ENCODE results near the gene MYOM1. TPM values are rescaled to one million over a fixed set of nuclear protein-coding genes. Genes with fewer than 3 reads are reported as not detected.
"Not testable (repeated sequence)": the region's sequence is repeated elsewhere in the genome, so short reads cannot be mapped to it uniquely, and the experiment has no call there.

Gene MYOM1
- total RNA-seq, 2 donors from 2014 or later, result 0.39 to 1.1 TPM

DNA sequence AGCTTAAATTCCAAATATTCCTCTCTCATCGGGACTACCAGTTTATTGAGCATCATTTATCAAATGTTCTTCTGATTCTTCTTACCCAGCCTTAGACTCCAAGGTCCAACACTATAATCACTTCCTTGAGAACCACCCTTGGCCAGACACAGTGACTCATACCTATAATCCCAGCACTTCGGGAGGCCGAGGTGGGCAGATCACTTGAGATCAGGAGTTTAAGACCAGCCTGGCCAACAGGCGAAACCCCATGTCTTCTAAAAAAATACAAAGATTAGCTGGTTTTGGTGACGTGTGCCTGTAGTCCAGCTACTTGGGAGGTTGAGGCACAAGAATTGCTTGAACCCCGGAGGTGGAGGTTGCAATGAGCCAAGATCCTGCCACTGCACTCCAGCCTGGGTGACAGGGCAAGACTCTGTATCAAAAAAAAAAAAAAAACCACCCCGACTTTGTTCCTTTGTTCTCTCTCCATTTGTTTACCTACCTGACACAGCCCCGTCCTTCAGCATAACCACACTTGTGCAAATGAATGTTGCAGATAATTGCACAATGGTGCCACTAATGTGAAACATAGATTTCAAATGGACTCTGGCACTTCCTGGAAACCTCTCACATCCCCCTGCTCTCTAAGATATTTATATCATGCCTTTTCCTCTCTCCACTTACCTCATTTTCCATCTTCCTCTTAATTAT is 167.9 kb downstream of the MYOM1 start:
- H3K4me1 Mint-ChIP-seq (ENCODE audit: low read depth), result peaks cover 35% of the 10 kb centered on the region
- H3K27me3 Mint-ChIP-seq (ENCODE audit: low read depth), result no peaks in the 10 kb centered on the region
- ATAC-seq (replicated peaks in 1 of 2) (peak; percentile 46 to 55), DNase-seq (no peak)
- H3K9me3 Mint-ChIP-seq, result peaks cover 8 to 14% of the 10 kb centered on the region in 2 donors
- H3K4me3 Mint-ChIP-seq, result peak overlapping the region in 1 of 2 donors; percentile 6
- peaks cover 13 to 18% of the 10 kb centered on the region in 2 donors for H3K36me3 Mint-ChIP-seq (ENCODE audit: insufficient read depth in 2 of 2)
- H3K27ac Mint-ChIP-seq, result peak overlapping the region; percentile 45

DNA sequence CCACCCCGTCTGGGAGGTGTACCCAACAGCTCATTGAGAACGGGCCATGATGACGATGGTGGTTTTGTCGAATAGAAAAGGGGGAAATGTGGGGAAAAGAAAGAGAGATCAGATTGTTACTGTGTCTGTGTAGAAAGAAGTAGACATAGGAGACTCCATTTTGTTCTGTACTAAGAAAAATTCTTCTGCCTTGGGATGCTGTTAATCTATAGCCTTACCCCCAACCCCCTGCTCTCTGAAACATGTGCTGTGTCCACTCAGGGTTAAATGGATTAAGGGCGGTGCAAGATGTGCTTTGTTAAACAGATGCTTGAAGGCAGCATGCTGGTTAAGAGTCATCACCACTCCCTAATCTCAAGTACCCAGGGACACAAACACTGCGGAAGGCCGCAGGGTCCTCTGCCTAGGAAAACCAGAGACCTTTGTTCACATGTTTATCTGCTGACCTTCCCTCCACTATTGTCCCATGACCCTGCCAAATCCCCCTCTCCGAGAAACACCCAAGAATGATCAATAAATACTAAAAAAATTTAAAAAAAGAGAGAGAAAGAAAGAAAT is 169.8 kb downstream of the MYOM1 start:
- H3K27ac Mint-ChIP-seq; H3K4me3 Mint-ChIP-seq; ATAC-seq (replicated peaks in 1 of 2); DNase-seq; H3K27me3 Mint-ChIP-seq (ENCODE audit: low read depth): not testable (repeated sequence)
- H3K36me3 Mint-ChIP-seq (ENCODE audit: insufficient read depth in 2 of 2), result peaks cover 13 to 18% of the 10 kb centered on the region in 2 donors
- peaks cover 46% of the 10 kb centered on the region for H3K4me1 Mint-ChIP-seq (ENCODE audit: low read depth)
- peaks cover 8 to 14% of the 10 kb centered on the region in 2 donors for H3K9me3 Mint-ChIP-seq

DNA sequence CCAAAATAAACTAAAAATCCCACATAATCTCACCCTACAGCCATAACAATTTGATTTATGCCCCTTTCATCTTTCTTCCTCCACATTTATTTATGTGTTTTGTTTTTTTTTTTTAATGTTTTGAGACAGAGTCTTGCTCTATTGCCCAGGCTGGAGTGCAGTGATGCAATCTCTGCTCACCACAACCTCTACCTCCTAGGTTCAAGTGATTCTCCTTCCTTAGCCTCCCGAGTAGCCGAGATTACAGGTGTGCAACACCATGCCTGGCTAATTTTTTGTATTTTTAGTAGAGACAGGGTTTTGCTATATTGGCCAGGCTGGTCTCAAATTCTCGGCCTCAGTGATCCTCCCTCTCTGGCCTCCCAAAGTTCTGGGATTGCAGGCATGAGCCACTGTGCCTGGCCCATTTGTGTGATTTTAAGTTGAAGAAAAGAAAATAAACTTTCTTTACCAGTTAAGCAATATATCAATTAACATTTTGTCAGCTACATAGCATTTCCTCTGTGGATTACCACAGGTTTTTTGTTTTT is 170.9 kb downstream of the MYOM1 start:
- ATAC-seq (replicated peaks in 1 of 2), result no peak
- Mint-ChIP-seq H3K27ac (no peak overlapping the region), H3K9me3 (peaks cover 8 to 11% of the 10 kb centered on the region in 2 donors), H3K36me3 (ENCODE audit: insufficient read depth in 2 of 2) (peaks cover 10 to 13% of the 10 kb centered on the region in 2 donors), H3K4me1 (ENCODE audit: low read depth) (peaks cover 50% of the 10 kb centered on the region), H3K4me3 (no peak overlapping the region), H3K27me3 (ENCODE audit: low read depth) (no peaks in the 10 kb centered on the region)
- DNase-seq, result no peak

DNA sequence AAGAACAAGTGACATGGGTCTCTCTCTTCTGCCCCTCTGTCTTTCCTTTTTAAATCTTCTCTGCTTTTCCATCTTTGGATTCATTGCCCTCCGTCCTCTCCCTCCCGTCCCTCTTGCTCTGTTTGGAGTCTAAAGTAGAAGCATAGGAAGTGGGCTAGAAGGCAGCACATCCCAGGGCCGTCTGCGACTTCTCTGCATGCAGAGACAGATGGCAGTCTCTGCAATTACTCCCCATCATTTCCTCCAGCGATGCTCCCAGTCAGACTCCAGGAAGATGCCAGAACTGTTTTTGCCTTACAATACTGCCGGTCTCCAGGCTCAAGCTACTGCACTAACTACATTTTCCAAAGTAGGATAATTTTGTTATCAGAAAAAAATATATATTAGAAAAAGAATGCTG is 171.6 kb downstream of the MYOM1 start:
- peaks cover 4 to 7% of the 10 kb centered on the region in 2 donors for H3K36me3 Mint-ChIP-seq (ENCODE audit: insufficient read depth in 2 of 2)
- no peak overlapping the region for H3K27ac Mint-ChIP-seq
- ATAC-seq (replicated peaks in 1 of 2) (no peak), DNase-seq (no peak)
- peaks cover 46% of the 10 kb centered on the region for H3K4me1 Mint-ChIP-seq (ENCODE audit: low read depth)
- no peaks in the 10 kb centered on the region for H3K27me3 Mint-ChIP-seq (ENCODE audit: low read depth)
- H3K9me3 Mint-ChIP-seq, result peaks cover 2 to 5% of the 10 kb centered on the region in 2 donors
- peak overlapping the region in 1 of 2 donors; percentile 44 for H3K4me3 Mint-ChIP-seq

DNA sequence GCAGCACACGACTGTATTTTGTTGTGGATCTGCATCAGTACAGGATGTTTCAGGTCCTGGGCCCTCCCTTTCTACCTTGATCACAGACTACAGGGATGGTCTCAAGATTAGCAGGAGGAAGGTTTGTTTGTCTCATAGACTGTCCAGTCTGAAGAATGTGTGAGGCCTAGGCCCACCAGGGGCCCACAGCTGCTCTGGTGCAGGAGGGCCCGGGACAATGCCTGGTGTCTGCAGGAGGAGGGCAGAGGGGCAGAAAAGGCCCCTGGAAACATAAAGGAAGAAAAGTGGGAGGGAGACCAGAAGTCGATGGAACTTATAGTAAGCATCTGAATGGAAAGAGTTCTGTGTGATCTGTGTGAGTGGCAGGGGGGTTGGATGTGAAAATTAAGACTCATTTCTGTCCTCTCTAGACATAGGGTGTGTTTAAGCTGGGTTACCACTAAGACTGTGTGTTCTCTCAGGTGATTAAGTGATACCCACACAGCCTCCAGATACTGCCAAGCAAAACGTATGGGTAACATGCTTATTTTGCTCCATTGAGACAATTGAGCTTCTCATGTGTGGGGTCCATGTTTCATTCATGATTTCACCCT is 173.5 kb downstream of the MYOM1 start:
- Mint-ChIP-seq H3K27ac (peak overlapping the region; percentile 48), H3K36me3 (ENCODE audit: insufficient read depth in 2 of 2) (no peaks in the 10 kb centered on the region), H3K27me3 (ENCODE audit: low read depth) (no peaks in the 10 kb centered on the region), H3K4me1 (ENCODE audit: low read depth) (peaks cover 30% of the 10 kb centered on the region), H3K9me3 (no peaks in the 10 kb centered on the region), H3K4me3 (peak overlapping the region; percentile 5 to 19)
- ATAC-seq (replicated peaks in 1 of 2), result peak; percentile 100
- DNase-seq, result peak; percentile 37 to 39

DNA sequence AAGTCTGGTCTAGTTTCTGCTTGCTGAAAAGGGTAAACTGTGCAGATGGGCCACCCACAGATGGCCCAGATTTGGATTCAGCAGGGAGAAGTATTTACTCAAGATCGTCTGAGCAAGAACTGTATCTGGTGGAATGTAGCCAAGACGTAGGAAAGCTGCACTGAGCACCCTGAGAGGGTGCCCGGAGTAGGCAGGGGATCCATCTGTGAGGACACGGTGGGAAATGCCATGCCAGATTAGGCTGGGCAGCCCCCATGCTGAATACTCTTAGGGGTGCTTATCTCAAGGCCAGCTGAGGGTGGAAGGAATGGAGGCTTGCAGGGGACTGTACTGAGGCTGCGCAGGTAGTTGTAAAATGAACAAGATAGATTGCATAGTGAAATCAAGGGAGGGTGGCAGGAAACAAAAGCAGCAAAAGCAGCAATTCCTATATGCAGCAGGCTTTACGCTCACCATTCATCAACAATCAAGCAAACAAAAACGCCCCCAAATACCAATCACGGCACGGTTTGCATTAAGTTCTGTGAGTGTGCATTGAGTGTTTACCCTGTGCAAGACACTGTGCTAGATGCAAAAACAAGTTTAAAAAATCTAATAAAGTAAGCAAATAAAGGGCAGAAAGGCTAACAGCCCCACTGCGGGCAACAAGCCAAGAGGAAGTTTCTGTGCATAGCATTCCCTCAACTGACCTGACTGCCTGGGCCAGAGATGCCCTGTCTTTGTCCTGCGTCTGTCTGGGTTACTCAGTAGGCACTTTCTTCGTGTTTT is 174.7 kb downstream of the MYOM1 start:
- Mint-ChIP-seq H3K27ac (no peak overlapping the region), H3K27me3 (ENCODE audit: low read depth) (no peaks in the 10 kb centered on the region), H3K9me3 (no peaks in the 10 kb centered on the region), H3K36me3 (ENCODE audit: insufficient read depth in 2 of 2) (no peaks in the 10 kb centered on the region), H3K4me1 (ENCODE audit: low read depth) (peaks cover 38% of the 10 kb centered on the region), H3K4me3 (no peak overlapping the region)
- no peak for ATAC-seq (replicated peaks in 1 of 2)
- no peak for DNase-seq

DNA sequence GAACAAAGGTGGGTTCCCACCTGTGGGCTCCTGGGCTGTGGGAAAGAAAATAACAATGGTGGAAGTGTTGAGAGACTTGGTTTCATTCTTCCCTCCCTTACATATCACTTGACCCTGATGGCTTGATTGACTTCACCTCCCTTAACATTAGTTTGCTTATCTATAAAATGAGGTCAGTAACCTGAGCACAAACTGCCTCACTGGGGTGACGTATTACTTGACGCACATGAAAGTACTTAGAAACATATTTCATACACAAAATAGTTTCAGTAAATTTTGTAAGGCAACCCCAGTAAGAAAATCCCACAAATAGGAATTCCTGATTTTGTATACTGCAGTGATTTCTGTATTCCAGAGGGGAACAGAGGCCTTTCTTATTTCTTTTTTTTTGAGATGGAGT is 177.4 kb downstream of the MYOM1 start:
- ATAC-seq (replicated peaks in 1 of 2) (no peak), DNase-seq (no peak)
- H3K27ac Mint-ChIP-seq, result no peak overlapping the region
- no peaks in the 10 kb centered on the region for H3K9me3 Mint-ChIP-seq
- H3K4me1 Mint-ChIP-seq (ENCODE audit: low read depth), result peaks cover 54% of the 10 kb centered on the region
- H3K27me3 Mint-ChIP-seq (ENCODE audit: low read depth), result no peaks in the 10 kb centered on the region
- H3K4me3 Mint-ChIP-seq, result no peak overlapping the region
- no peaks in the 10 kb centered on the region for H3K36me3 Mint-ChIP-seq (ENCODE audit: insufficient read depth in 2 of 2)

DNA sequence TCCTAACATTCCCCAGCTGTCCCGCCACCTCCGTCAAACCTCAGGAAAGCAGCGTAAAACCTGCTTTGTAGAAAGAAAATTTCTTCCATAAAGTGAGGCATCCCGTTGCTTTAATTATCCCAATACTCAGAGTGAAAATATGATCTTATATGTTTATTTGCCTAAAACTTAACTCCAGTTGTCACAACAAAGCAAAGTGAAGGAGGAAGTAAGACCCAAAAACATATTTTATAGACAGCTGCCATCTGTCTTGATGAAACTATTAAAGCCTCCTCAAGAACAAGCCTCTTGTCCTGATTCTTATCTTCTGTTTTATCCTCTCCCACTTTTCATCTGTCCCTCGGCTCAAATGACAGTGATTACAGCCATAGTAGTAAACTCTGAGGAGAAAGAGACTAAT is 177.9 kb downstream of the MYOM1 start:
- Mint-ChIP-seq H3K9me3 (no peaks in the 10 kb centered on the region), H3K4me1 (ENCODE audit: low read depth) (peaks cover 53% of the 10 kb centered on the region), H3K4me3 (no peak overlapping the region), H3K36me3 (ENCODE audit: insufficient read depth in 2 of 2) (no peaks in the 10 kb centered on the region), H3K27me3 (ENCODE audit: low read depth) (no peaks in the 10 kb centered on the region), H3K27ac (no peak overlapping the region)
- ATAC-seq (replicated peaks in 1 of 2) (no peak), DNase-seq (no peak)

DNA sequence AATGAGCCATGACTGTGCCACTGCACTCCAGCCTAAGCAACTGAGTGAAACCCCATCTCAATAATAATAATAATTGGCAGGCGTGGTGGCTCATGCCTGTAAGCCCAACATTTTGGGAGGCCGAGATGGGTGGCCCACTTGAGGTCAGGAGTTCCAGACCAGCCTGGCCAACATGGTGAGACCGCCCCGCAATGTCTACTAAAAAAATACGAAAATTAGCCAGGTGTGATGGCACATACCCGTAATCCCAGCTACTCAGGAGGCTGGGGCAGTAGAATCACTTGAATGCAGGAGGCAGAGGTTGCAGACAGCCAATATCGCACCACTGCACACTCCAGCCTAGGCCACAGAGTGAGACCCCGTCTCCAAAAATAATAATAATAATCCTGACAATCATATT is 178.9 kb downstream of the MYOM1 start:
- Mint-ChIP-seq H3K4me1 (ENCODE audit: low read depth) (peaks cover 44% of the 10 kb centered on the region), H3K4me3 (no peak overlapping the region), H3K9me3 (no peaks in the 10 kb centered on the region), H3K27me3 (ENCODE audit: low read depth) (no peaks in the 10 kb centered on the region), H3K36me3 (ENCODE audit: insufficient read depth in 2 of 2) (no peaks in the 10 kb centered on the region), H3K27ac (no peak overlapping the region)
- DNase-seq (no peak), ATAC-seq (replicated peaks in 1 of 2) (no peak)

DNA sequence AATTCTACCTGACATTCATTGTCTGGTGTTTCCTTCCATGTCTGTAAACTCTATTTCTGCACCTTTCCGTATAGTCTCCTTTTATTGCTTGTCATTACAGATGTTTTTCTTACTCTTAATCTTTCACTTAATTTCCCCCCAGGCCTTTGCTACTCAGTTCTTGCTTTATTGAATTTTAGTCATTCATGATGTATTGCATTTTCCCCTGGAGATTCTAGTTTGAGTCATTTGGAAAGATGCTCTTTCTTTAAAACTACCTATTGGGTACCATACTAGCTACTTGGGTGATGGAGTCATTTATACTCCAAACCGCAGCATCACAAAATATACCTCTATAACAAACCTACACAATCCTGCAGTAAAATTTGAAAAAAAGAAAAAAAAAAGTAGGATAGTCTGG is 179.6 kb downstream of the MYOM1 start:
- Mint-ChIP-seq H3K9me3 (no peaks in the 10 kb centered on the region), H3K4me3 (no peak overlapping the region), H3K36me3 (ENCODE audit: insufficient read depth in 2 of 2) (no peaks in the 10 kb centered on the region), H3K27me3 (ENCODE audit: low read depth) (no peaks in the 10 kb centered on the region), H3K4me1 (ENCODE audit: low read depth) (peaks cover 37% of the 10 kb centered on the region), H3K27ac (peak overlapping the region; percentile 0)
- ATAC-seq (replicated peaks in 1 of 2) (peak; percentile 87 to 89), DNase-seq (no peak)

DNA sequence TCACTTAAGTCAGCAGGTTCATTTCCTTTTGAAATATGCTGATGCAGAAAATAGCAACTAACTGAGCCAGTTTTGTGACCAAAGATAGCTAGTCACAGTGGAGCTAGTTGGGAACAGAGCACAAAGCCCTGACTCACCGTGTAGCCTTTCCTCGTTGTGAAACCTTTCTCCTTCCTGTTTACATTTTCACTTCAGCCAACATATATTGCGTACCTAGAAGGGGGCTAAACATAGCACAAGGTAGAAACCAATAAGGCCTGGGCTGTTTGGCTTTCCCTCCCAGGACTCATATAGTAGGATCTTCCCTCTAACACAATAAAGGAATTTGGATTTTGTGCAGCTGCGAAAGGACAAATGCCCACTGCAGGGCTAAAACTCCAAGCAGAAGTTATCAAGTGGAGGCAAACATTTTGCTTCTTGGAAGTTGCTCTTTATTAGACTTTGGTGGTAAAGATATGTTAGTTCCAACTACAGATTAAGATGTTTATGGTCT is 182.3 kb downstream of the MYOM1 start:
- peaks cover 30% of the 10 kb centered on the region for H3K4me1 Mint-ChIP-seq (ENCODE audit: low read depth)
- H3K27ac Mint-ChIP-seq, result peak overlapping the region; percentile 14
- no peaks in the 10 kb centered on the region for H3K36me3 Mint-ChIP-seq (ENCODE audit: insufficient read depth in 2 of 2)
- DNase-seq, result peak in 1 of 2 donors; percentile 25
- H3K4me3 Mint-ChIP-seq, result no peak overlapping the region
- H3K9me3 Mint-ChIP-seq, result no peaks in the 10 kb centered on the region
- H3K27me3 Mint-ChIP-seq (ENCODE audit: low read depth), result no peaks in the 10 kb centered on the region
- peak; percentile 77 to 85 for ATAC-seq (replicated peaks in 1 of 2)

DNA sequence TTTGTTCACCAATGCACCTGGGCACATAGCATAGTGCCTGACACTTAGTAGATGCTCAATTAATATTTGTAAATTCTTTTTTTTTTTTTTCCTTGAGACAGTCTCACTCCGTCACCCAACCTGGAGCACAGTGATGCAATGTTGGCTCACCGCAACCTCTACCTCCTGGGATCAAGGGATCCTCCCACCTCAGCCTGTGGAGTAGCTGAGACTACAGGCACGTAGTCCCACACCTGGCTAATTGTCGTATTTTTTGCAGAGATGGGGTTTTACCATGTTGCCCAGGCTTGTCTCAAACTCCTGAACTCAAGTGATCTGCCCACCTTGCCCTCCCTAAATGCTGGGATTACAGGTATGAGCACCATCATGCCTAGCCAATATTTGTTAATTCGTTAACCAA is 183.7 kb downstream of the MYOM1 start:
- Mint-ChIP-seq H3K27ac (peak overlapping the region; percentile 26), H3K27me3 (ENCODE audit: low read depth) (no peaks in the 10 kb centered on the region), H3K36me3 (ENCODE audit: insufficient read depth in 2 of 2) (no peaks in the 10 kb centered on the region), H3K4me1 (ENCODE audit: low read depth) (peaks cover 30% of the 10 kb centered on the region), H3K9me3 (no peaks in the 10 kb centered on the region), H3K4me3 (no peak overlapping the region)
- DNase-seq, result no peak
- no peak for ATAC-seq (replicated peaks in 1 of 2)

DNA sequence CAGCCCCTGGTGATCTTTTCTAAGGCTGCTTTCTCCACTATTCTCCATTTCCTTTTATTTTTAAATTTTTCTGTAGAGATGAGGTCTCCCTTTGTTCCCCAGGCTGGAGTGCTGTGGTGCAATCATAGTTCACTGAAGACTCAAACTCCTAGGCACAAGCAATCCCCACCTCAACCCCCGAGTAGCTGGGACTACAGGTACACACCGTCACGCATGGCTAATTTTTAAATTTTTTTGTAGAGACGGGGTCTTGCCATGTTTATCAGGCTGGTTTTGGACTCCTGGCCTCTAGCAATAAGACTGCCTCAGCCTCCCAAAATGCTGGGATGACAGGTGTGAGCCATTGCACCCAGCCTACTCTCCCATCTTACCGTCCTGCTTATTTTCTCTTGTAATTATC is 184.1 kb downstream of the MYOM1 start:
- H3K4me3 Mint-ChIP-seq, result no peak overlapping the region
- H3K27ac Mint-ChIP-seq, result peak overlapping the region; percentile 26
- no peaks in the 10 kb centered on the region for H3K36me3 Mint-ChIP-seq (ENCODE audit: insufficient read depth in 2 of 2)
- no peaks in the 10 kb centered on the region for H3K9me3 Mint-ChIP-seq
- no peaks in the 10 kb centered on the region for H3K27me3 Mint-ChIP-seq (ENCODE audit: low read depth)
- ATAC-seq (replicated peaks in 1 of 2) (no peak), DNase-seq (no peak)
- peaks cover 27% of the 10 kb centered on the region for H3K4me1 Mint-ChIP-seq (ENCODE audit: low read depth)
